Measurements from ENCODE around the gene DUSP12. TPM values are rescaled to one million over a fixed set of nuclear protein-coding genes. Genes with fewer than 3 reads are reported as not detected.

Gene DUSP12
- polyA plus RNA-seq, 1 of the 3 experiments (the other 2 are of a cell fraction), result 41.7 TPM

- DNase-seq, result no peak
- Histone ChIP-seq H3K4me1 (ENCODE audit: control insufficient read depth in 1 of 2, insufficient read depth in 2 of 2, low read depth in 1 of 2, low read length in 1 of 2) (peaks cover 0 to 11% of the 10 kb centered on the region in 2 experiments; a peak in 3 of 4 replicates), H3F3A (replicated peaks; ENCODE audit: insufficient read depth) (peaks cover 17% of the 10 kb centered on the region), H3K36me3 (replicated peaks in 1 of 2; ENCODE audit: control insufficient read depth in 1 of 2, insufficient read depth in 2 of 2, low read length in 1 of 2) (peaks cover 19 to 24% of the 10 kb centered on the region in 2 experiments), H3K4me2 (no peak overlapping the region; the same call in 1 of the 2 replicates), H3K9ac (no peak overlapping the region), H4K20me1 (ENCODE audit: insufficient read depth) (no peaks in the 10 kb centered on the region), H2AFZ (ENCODE audit: low read depth) (no peak overlapping the region), H3K27me3 (ENCODE audit: insufficient read depth) (no peaks in the 10 kb centered on the region), H3K79me2 (ENCODE audit: insufficient read depth) (peaks cover 27% of the 10 kb centered on the region; the same call in 1 of the 2 replicates), H3K9me2 (no peaks in the 10 kb centered on the region), H3K27ac (ENCODE audit: low read depth in 2 of 2, low read length in 1 of 2) (peak overlapping the region in 1 of 2 experiments; percentile 37; a peak in 2 of 4 replicates), H3K4me3 (ENCODE audit: low read depth in 2 of 2, low read length in 1 of 2) (no peak overlapping the region), H3K9me3 (no peaks in the 10 kb centered on the region)
- ChIA-PET POLR2A (no interaction called here), CTCF (no interaction called here)
- TF ChIP-seq TAF1 (IDR thresholded peaks at IDR 0.05; ENCODE audit: borderline replicate concordance, low read depth, low read length) (no peak), GABPA (IDR thresholded peaks at IDR 0.05; ENCODE audit: low read depth) (no peak), FOSL2 (IDR thresholded peaks at IDR 0.05; ENCODE audit: borderline replicate concordance, low read depth) (peak; percentile 6; the same call in 1 of the 2 replicates), PBX3 (IDR thresholded peaks at IDR 0.05) (peak; percentile 36), TEAD4 (IDR thresholded peaks at IDR 0.05; ENCODE audit: borderline replicate concordance, insufficient read depth) (no peak), JUND (IDR thresholded peaks at IDR 0.05) (peak; percentile 30; the same call in 1 of the 2 replicates), SIN3A (IDR thresholded peaks at IDR 0.05; ENCODE audit: borderline replicate concordance, low read depth, low read length) (no peak), POLR2AphosphoS5 (IDR thresholded peaks at IDR 0.05; ENCODE audit: low read depth, low read length) (no peak), FOXJ3 (CRISPR knock-in tag; IDR thresholded peaks at IDR 0.05) (no peak), RCOR1 (IDR thresholded peaks at IDR 0.05; ENCODE audit: low read length) (no peak), USF1 (IDR thresholded peaks at IDR 0.05; ENCODE audit: borderline replicate concordance, low read depth) (no peak), TCF12 (IDR thresholded peaks at IDR 0.05) (peak; percentile 33; the same call in 1 of the 2 replicates)
- TF ChIP-seq, protein P1, sequence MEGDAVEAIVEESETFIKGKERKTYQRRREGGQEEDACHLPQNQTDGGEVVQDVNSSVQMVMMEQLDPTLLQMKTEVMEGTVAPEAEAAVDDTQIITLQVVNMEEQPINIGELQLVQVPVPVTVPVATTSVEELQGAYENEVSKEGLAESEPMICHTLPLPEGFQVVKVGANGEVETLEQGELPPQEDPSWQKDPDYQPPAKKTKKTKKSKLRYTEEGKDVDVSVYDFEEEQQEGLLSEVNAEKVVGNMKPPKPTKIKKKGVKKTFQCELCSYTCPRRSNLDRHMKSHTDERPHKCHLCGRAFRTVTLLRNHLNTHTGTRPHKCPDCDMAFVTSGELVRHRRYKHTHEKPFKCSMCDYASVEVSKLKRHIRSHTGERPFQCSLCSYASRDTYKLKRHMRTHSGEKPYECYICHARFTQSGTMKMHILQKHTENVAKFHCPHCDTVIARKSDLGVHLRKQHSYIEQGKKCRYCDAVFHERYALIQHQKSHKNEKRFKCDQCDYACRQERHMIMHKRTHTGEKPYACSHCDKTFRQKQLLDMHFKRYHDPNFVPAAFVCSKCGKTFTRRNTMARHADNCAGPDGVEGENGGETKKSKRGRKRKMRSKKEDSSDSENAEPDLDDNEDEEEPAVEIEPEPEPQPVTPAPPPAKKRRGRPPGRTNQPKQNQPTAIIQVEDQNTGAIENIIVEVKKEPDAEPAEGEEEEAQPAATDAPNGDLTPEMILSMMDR (IDR thresholded peaks at IDR 0.05), result no peak
- 82% methylated on average over 2 of the region's 2 CpGs for WGBS (ENCODE audit: low lambda C conversion rate)
Observed at GRCh38 chr1:161779393-161779792, 29.8 kb downstream of the DUSP12 start.

DNA sequence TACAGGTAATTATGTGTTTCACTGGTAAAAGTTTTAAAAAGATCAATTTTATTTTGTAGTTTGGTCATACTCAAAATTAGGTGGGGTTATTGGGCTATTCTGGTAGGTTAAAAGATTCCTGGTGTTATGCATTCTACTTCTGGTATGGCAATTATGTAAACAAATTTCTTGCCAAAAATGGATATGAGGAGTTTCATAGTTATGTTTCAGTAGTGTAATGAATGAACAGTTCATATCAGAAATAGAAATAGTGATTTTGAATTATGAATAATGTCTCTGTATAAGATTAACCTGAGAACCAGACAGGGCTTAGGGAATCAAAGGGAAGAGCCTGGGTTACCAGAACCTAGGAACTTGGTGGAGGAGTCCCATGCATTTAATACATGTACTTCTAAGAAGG lies 32.4 kb downstream of the DUSP12 start:
- Histone ChIP-seq H3K36me3 (replicated peaks in 1 of 2; ENCODE audit: control insufficient read depth in 1 of 2, insufficient read depth in 2 of 2, low read length in 1 of 2) (peaks cover 32 to 47% of the 10 kb centered on the region in 2 experiments), H3K9me3 (no peaks in the 10 kb centered on the region), H3K4me3 (ENCODE audit: low read depth in 2 of 2, low read length in 1 of 2) (no peak overlapping the region), H4K20me1 (ENCODE audit: insufficient read depth) (no peaks in the 10 kb centered on the region), H3K27ac (ENCODE audit: low read depth in 2 of 2, low read length in 1 of 2) (no peak overlapping the region), H3K4me2 (0 out of 2 replicates have a peak overlapping the region, but pooled peaks have one; percentile 20), H3K27me3 (ENCODE audit: insufficient read depth) (no peaks in the 10 kb centered on the region), H3F3A (replicated peaks; ENCODE audit: insufficient read depth) (peaks cover 20% of the 10 kb centered on the region), H3K9me2 (no peaks in the 10 kb centered on the region), H3K79me2 (ENCODE audit: insufficient read depth) (peaks cover 11% of the 10 kb centered on the region; the same call in 1 of the 2 replicates), H2AFZ (ENCODE audit: low read depth) (no peak overlapping the region), H3K9ac (no peak overlapping the region), H3K4me1 (ENCODE audit: control insufficient read depth in 1 of 2, insufficient read depth in 2 of 2, low read depth in 1 of 2, low read length in 1 of 2) (peaks cover 0 to 11% of the 10 kb centered on the region in 2 experiments; a peak in 3 of 4 replicates)
- TF ChIP-seq, protein P2, sequence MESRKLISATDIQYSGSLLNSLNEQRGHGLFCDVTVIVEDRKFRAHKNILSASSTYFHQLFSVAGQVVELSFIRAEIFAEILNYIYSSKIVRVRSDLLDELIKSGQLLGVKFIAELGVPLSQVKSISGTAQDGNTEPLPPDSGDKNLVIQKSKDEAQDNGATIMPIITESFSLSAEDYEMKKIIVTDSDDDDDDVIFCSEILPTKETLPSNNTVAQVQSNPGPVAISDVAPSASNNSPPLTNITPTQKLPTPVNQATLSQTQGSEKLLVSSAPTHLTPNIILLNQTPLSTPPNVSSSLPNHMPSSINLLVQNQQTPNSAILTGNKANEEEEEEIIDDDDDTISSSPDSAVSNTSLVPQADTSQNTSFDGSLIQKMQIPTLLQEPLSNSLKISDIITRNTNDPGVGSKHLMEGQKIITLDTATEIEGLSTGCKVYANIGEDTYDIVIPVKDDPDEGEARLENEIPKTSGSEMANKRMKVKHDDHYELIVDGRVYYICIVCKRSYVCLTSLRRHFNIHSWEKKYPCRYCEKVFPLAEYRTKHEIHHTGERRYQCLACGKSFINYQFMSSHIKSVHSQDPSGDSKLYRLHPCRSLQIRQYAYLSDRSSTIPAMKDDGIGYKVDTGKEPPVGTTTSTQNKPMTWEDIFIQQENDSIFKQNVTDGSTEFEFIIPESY (IDR thresholded peaks at IDR 0.05; ENCODE audit: borderline replicate concordance, low read depth), result no peak
- TF ChIP-seq MEF2A (IDR thresholded peaks at IDR 0.05; ENCODE audit: borderline replicate concordance, low read depth) (no peak), JUND (IDR thresholded peaks at IDR 0.05) (no peak), GABPA (IDR thresholded peaks at IDR 0.05; ENCODE audit: low read depth) (no peak), TCF12 (IDR thresholded peaks at IDR 0.05) (no peak), RCOR1 (IDR thresholded peaks at IDR 0.05; ENCODE audit: low read length) (no peak), MAX (IDR thresholded peaks at IDR 0.05; ENCODE audit: low read depth) (no peak), RXRA (IDR thresholded peaks at IDR 0.05; ENCODE audit: borderline replicate concordance, low read depth) (no peak), POLR2AphosphoS5 (IDR thresholded peaks at IDR 0.05; ENCODE audit: low read depth, low read length) (no peak), NRF1 (IDR thresholded peaks at IDR 0.05; ENCODE audit: low read depth, low read length) (no peak)
- ChIA-PET CTCF (interaction anchor here (1.4 kb wide), 1 partner anchor 253 kb away, joined by 3 read pairs; no protein-coding TSS in a partner anchor), POLR2A (no interaction called here)
- DNase-seq, result no peak

All from SK-N-SH (cell line).